Superior temporal gyrus (tissue), 1 donor: ENCODE data around the gene ANKRD13C.

Source experiments
- DNase-seq: peaks from one replicate; pipeline ENCODE4 v3.0.0-alpha.2; 2016; ENCODE audit errors: extremely low spot score

The ANKRD13C gene

GRCh38 chr1:70295749-70296148 is 58.8 kb downstream of the ANKRD13C start:
- DNase-seq: no peak

- no peak for DNase-seq
Measured at GRCh38 chr1:70293186-70293843, 61.2 kb downstream of the ANKRD13C start.

- no peak for DNase-seq
Measured at GRCh38 chr1:70290218-70290617, 64.3 kb downstream of the ANKRD13C start.

GRCh38 chr1:70288166-70288565 is 66.4 kb downstream of the ANKRD13C start:
- no peak for DNase-seq

- DNase-seq: no peak
Measured at GRCh38 chr1:70286453-70286852, 68.1 kb downstream of the ANKRD13C start.

- DNase-seq: no peak
Measured at GRCh38 chr1:70284366-70284765, 70.2 kb downstream of the ANKRD13C start.

GRCh38 chr1:70278710-70279109 is 75.8 kb downstream of the ANKRD13C start:
- DNase-seq: no peak

- no peak for DNase-seq
Measured at GRCh38 chr1:70277875-70278274, 76.6 kb downstream of the ANKRD13C start.

GRCh38 chr1:70265946-70266345 is 88.6 kb downstream of the ANKRD13C start:
- DNase-seq: no peak

- DNase-seq: no peak
Measured at GRCh38 chr1:70264839-70265238, 89.7 kb downstream of the ANKRD13C start.

- DNase-seq: no peak
Measured at GRCh38 chr1:70256664-70257063, 97.9 kb downstream of the ANKRD13C start.

- DNase-seq: no peak
Measured at GRCh38 chr1:70248729-70249128, 105.8 kb downstream of the ANKRD13C start.

- no peak for DNase-seq
Measured at GRCh38 chr1:70247768-70248167, 106.8 kb downstream of the ANKRD13C start.

- DNase-seq: no peak
Measured at GRCh38 chr1:70247122-70247521, 107.4 kb downstream of the ANKRD13C start.

GRCh38 chr1:70239940-70240339 is 114.6 kb downstream of the ANKRD13C start:
- no peak for DNase-seq

- no peak for DNase-seq
Measured at GRCh38 chr1:70234733-70235132, 119.8 kb downstream of the ANKRD13C start.

- DNase-seq: no peak
Measured at GRCh38 chr1:70231475-70231874, 123.0 kb downstream of the ANKRD13C start.

- DNase-seq: no peak
Measured at GRCh38 chr1:70228670-70229069, 125.9 kb downstream of the ANKRD13C start.

- no peak for DNase-seq
Measured at GRCh38 chr1:70227439-70227838, 127.1 kb downstream of the ANKRD13C start.

- no peak for DNase-seq
Measured at GRCh38 chr1:70224954-70225353, 129.6 kb downstream of the ANKRD13C start.

- DNase-seq: no peak
Measured at GRCh38 chr1:70222716-70223235, 131.7 kb downstream of the ANKRD13C start.

- peak; percentile 96 for DNase-seq
Measured at GRCh38 chr1:70221238-70222121, 133.0 kb downstream of the ANKRD13C start, which contains the start of gene SRSF11. Gene SRSF11, plus strand, starts transcription at chr1:70221380. Its CDS starts 257 bp downstream, at chr1:70221637.
